ENCODE results near the gene NFS1.
A peak's percentile ranks its signal among the peaks of the same experiment; 100 is the strongest.
"Not testable (repeated sequence)": the region's sequence is repeated elsewhere in the genome, so short reads cannot be mapped to it uniquely, and the experiment has no call there.

The NFS1 gene

DNA sequence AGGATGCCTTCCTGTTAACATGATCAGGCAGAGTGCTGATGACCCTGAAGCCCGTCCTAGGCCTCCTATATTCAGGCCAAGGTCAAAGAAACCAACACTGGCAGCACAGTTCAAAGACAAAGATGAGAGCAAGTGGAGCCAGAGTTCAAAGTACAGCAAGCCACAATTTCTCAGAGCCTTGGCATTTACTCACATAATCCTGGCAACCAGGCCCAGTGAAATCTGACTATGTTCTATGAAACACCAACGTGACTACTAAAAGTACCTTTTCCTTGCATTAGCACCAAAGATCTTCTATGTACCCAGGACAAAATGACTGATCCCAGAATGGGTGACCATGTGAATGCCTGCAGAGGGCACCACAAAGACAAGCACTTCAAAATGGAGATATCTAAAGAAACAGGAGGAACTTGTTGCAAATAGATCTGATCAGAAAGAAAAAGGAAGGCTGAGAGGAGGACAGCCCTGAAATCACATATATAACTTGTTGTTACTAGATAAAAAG lies 3.9 kb downstream of the NFS1 start:
- CTCF ChIA-PET, result no interaction called here
- H3K27me3 Mint-ChIP-seq, result no peaks in the 10 kb centered on the region
- peaks cover 37% of the 10 kb centered on the region for H3K36me3 Mint-ChIP-seq
- peaks cover 32% of the 10 kb centered on the region for H3K4me1 Mint-ChIP-seq
- H3K27ac Mint-ChIP-seq, result no peak overlapping the region
- DNase-seq, result no peak
- H3K9me3 Mint-ChIP-seq, result no peaks in the 10 kb centered on the region
- no peak overlapping the region for H3K4me3 Mint-ChIP-seq

DNA sequence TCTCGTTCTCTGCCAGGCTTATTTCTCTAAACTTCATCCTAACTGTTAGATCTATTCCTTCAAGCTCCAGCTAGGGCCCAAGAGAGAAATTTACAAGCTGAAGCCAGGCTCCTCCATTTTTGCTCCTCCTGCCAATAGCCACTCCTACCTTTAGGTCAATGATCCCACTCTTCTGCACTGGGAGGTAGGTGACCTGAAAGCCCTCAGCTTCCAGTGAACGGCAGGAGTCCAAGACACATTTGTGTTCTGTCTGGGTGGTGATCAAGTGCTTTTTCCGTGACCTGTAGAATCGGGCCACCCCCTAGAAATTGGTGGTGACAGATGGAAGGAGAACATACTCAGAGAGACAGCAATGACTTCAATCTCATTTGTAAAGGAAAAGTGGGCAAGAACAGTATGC lies 8.9 kb downstream of the NFS1 start:
- CTCF ChIA-PET, result interaction anchor here (1.1 kb wide), 1 partner anchor 89 kb away, joined by 3 read pairs; no protein-coding TSS in a partner anchor
- DNase-seq, result no peak
- H3K4me3 Mint-ChIP-seq, result no peak overlapping the region
- peak overlapping the region; percentile 39 for H3K27ac Mint-ChIP-seq
- peaks cover 32% of the 10 kb centered on the region for H3K36me3 Mint-ChIP-seq
- peaks cover 2% of the 10 kb centered on the region for H3K9me3 Mint-ChIP-seq
- no peaks in the 10 kb centered on the region for H3K4me1 Mint-ChIP-seq
- no peaks in the 10 kb centered on the region for H3K27me3 Mint-ChIP-seq

DNA sequence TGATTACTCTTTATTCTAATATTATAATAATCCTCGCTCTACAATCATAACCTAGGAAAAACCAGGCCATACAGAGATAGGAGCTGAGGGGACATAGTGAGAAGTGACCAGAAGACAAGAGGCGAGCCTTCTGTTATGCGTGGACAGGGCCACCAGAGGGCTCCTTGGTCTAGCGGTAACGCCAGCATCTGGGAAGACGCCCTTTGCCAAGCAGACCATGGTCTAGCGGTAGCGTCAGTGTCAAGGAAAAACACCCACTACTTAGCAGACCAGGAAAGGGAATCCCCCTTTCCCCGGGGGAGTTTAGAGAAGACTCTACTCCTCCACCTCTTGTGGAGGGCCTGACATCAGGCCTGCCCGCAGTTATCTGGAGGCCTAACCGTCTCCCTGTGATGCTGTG lies 12.3 kb downstream of the NFS1 start:
- CTCF ChIA-PET, result interaction anchor here (0.8 kb wide), 1 partner anchor 33 kb away, joined by 3 read pairs; no protein-coding TSS in a partner anchor
- DNase-seq, result peak; percentile 28

DNA sequence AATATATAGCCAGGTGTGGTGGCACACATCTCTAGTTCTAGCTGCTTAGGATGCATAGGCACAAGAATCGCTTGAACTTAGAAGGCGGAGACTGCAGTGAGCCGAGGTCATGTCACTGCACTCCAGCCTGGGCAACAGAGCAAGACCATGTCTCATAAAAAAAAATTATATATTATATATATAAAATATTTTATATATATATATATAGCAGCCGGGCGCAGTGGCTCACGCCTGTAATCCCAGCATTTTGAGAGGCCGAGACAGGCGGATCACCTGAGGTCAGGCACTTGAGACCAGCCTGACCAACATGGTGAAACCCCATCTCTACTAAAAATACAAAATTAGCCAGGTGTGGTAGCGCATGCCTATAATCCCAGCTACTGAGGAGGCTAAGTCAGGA lies 13.8 kb downstream of the NFS1 start:
- not testable (repeated sequence) for H3K27ac Mint-ChIP-seq, H3K27me3 Mint-ChIP-seq, H3K4me1 Mint-ChIP-seq, DNase-seq, H3K4me3 Mint-ChIP-seq, H3K9me3 Mint-ChIP-seq
- peaks cover 28% of the 10 kb centered on the region for H3K36me3 Mint-ChIP-seq
- CTCF ChIA-PET, result interaction anchor here (0.6 kb wide), 1 partner anchor 1003 kb away, joined by 3 read pairs; no protein-coding TSS in a partner anchor

More for the DNA sequence above, 12.3 kb downstream of the NFS1 start:
- H3K9me3 Mint-ChIP-seq, H3K4me1 Mint-ChIP-seq, H3K27ac Mint-ChIP-seq, H3K4me3 Mint-ChIP-seq, H3K27me3 Mint-ChIP-seq: not testable (repeated sequence)
- H3K36me3 Mint-ChIP-seq, result peaks cover 25% of the 10 kb centered on the region

DNA sequence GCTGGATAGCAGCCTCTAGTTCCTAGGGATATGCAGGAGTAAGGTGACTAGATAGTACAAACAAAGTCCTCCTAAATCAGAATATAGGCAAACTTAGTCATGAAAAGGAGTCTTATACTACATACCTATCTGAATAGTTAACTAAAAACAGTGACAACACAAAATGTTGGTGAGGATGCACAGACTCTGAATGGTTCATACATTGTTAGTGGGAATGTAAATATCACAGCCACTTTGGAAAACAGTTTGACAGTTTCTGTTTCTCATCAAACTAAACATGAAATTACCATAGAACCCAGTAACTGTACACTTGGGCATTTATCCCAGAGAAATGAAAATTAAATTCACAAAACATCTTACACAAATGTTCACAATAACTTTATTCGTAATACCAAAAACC lies 17.2 kb downstream of the NFS1 start:
- Mint-ChIP-seq H3K4me1 (no peaks in the 10 kb centered on the region), H3K9me3 (no peaks in the 10 kb centered on the region), H3K4me3 (no peak overlapping the region), H3K27me3 (no peaks in the 10 kb centered on the region), H3K27ac (no peak overlapping the region), H3K36me3 (peaks cover 15% of the 10 kb centered on the region)
- no peak for DNase-seq
- CTCF ChIA-PET, result no interaction called here

DNA sequence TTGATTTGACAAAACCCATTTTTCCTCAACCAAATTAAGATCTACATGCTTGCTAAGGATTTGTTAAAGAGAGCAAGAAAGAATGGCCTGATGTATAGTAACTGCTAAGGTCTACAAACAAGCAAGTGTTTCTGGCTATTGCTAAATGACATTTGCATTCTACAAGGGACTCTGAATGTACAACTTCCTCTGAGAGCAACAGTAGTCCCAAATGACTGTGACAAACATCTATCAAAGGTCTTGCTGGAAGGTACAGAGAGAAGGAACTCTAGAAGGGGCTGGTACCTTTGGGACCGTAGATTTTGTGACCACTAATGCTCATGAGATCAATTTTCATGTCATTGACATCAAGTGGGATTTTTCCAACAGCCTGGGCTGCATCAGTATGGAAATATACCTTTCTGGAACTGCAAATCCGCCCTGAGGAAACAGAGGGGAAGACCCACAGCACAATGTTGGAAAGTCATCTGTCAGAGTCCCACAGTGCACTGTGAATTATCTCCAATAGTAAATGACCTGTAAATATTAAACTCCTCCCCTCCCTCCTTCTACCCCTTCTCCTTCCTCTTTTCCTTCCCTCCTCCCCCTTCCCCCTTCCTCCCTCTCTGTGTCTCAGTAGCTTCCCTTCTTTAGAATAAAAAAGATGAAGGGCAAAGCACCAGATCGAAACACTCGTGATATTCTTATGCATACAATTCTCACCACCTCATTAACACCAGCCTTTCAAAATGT lies 18.5 kb downstream of the NFS1 start:
- peaks cover 13% of the 10 kb centered on the region for H3K36me3 Mint-ChIP-seq
- no peak overlapping the region for H3K4me3 Mint-ChIP-seq
- no peaks in the 10 kb centered on the region for H3K4me1 Mint-ChIP-seq
- DNase-seq, result no peak
- no peaks in the 10 kb centered on the region for H3K9me3 Mint-ChIP-seq
- H3K27me3 Mint-ChIP-seq, result no peaks in the 10 kb centered on the region
- H3K27ac Mint-ChIP-seq, result no peak overlapping the region
- CTCF ChIA-PET, result no interaction called here

DNA sequence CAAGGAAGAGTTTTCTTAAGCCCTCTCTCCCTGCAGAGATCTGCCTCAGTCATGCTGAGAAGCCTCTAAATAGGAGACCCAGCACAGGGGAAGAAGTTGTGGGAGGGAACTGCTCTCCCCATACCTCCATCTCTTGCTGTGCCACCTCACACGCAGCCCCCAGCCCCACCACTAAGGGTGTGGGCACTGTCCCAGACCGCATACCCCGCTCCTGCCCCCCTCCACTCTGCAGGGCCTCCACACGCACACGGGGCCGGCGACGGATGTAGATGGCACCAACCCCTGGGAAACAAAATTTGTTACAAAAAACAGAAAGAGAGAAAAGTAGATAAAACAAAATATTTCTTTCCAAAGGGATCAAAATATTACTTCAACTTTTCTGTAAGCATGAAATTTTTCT lies 24.2 kb downstream of the NFS1 start:
- H3K9me3 Mint-ChIP-seq, result no peaks in the 10 kb centered on the region
- H3K4me1 Mint-ChIP-seq, result no peaks in the 10 kb centered on the region
- CTCF ChIA-PET, result interaction anchor here (0.8 to 1.0 kb wide), 2 partner anchors 8 to 44 kb away, joined by 3 read pairs; no protein-coding TSS in a partner anchor
- no peak overlapping the region for H3K4me3 Mint-ChIP-seq
- peaks cover 33% of the 10 kb centered on the region for H3K36me3 Mint-ChIP-seq
- no peaks in the 10 kb centered on the region for H3K27me3 Mint-ChIP-seq
- DNase-seq, result no peak
- H3K27ac Mint-ChIP-seq, result no peak overlapping the region

DNA sequence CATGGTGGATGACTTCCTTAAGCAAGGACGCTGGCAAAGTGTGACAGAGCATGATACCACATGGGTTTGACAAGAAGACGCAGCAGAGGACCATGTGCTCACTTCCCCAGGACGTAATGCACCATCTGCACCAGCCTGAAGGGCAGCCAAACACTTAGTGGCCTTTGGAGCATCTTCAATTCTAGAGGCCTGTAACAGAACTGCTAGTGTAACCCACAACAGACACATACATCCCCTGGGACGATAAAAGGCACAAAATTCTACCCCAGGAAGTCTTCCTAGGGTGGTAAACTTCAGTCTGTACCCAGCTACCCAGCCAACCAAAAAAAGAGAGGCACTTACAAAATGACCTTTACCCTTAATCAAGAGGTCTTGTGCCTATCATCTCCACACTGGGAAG lies 25.3 kb downstream of the NFS1 start:
- Mint-ChIP-seq H3K9me3 (no peaks in the 10 kb centered on the region), H3K4me1 (no peaks in the 10 kb centered on the region), H3K27me3 (no peaks in the 10 kb centered on the region), H3K27ac (peak overlapping the region; percentile 7), H3K36me3 (peaks cover 40% of the 10 kb centered on the region), H3K4me3 (no peak overlapping the region)
- no peak for DNase-seq
- CTCF ChIA-PET, result no interaction called here

DNA sequence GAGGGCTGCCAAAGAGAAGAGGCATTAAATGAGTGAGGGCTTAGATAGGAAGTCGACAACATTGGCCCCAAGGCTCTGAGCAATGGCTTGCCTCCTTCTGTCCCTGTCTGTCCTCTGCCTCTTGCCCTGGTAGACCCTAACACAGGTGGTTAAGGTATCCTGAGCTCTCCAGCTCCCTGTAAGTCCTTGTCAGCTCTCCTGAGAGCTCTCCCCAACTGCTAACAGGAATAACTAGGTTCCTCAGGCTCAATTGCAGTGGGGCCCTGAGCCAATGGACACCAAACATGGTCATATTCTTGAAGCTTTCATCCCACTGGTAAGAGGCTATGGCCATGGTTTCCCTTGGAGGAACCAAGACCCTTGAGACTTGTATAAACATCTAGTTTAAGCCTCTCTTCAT lies 29.5 kb downstream of the NFS1 start:
- CTCF ChIA-PET, result interaction anchor here (0.6 kb wide), 1 partner anchor 1365 kb away, joined by 3 read pairs; no protein-coding TSS in a partner anchor
- no peak for DNase-seq
- Mint-ChIP-seq H3K4me3 (no peak overlapping the region), H3K36me3 (peaks cover 38% of the 10 kb centered on the region), H3K27ac (no peak overlapping the region), H3K4me1 (peaks cover 4% of the 10 kb centered on the region), H3K9me3 (no peaks in the 10 kb centered on the region), H3K27me3 (no peaks in the 10 kb centered on the region)

DNA sequence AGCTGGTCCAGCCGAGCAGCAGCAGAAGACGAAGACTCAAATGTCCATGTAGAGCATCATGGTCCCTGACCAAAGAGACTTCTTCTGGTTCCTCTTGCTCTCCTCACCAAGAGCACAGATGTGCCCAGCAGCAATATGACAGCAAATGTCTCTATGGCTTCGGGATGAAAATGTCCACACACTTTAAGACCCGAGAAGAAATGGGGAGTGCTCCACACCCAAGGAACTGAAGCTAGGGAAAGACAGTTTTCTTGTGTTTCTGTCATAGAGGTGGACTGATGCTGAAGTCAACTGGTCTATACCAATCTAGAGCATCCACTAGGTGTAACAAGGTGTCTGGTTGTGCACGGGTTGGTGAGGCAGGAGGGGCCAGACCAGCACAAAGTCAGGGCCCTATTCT lies 29.9 kb downstream of the NFS1 start:
- CTCF ChIA-PET, result no interaction called here
- no peak for DNase-seq
- Mint-ChIP-seq H3K36me3 (peaks cover 38% of the 10 kb centered on the region), H3K4me1 (peaks cover 4% of the 10 kb centered on the region), H3K27ac (no peak overlapping the region), H3K4me3 (no peak overlapping the region), H3K9me3 (no peaks in the 10 kb centered on the region), H3K27me3 (no peaks in the 10 kb centered on the region)

DNA sequence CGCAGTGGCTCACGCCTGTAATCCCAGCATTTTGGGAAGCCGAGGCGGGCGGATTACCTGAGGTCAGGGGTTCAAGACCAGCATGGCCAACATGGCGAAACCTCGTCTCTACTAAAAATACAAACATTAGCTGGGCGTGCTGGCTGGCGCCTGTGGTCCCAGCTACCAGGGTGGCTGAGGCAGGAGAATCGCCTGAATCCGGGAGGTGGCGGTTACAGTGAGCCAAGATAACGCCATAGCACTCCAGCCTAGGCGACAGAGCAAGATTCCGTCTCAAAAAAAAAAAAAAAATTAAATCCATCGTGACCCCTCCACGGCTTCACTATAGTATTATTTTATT lies 33.2 kb downstream of the NFS1 start:
- Mint-ChIP-seq H3K4me1 (peaks cover 30% of the 10 kb centered on the region), H3K27me3 (no peaks in the 10 kb centered on the region), H3K4me3 (peak overlapping the region; percentile 31), H3K36me3 (peaks cover 37% of the 10 kb centered on the region), H3K9me3 (no peaks in the 10 kb centered on the region), H3K27ac (peak overlapping the region; percentile 75)
- CTCF ChIA-PET, result interaction anchor here (0.7 to 0.9 kb wide), 3 partner anchors 15 to 44 kb away, joined by 3 to 4 read pairs (median 4); no protein-coding TSS in a partner anchor
- DNase-seq, result no peak

DNA sequence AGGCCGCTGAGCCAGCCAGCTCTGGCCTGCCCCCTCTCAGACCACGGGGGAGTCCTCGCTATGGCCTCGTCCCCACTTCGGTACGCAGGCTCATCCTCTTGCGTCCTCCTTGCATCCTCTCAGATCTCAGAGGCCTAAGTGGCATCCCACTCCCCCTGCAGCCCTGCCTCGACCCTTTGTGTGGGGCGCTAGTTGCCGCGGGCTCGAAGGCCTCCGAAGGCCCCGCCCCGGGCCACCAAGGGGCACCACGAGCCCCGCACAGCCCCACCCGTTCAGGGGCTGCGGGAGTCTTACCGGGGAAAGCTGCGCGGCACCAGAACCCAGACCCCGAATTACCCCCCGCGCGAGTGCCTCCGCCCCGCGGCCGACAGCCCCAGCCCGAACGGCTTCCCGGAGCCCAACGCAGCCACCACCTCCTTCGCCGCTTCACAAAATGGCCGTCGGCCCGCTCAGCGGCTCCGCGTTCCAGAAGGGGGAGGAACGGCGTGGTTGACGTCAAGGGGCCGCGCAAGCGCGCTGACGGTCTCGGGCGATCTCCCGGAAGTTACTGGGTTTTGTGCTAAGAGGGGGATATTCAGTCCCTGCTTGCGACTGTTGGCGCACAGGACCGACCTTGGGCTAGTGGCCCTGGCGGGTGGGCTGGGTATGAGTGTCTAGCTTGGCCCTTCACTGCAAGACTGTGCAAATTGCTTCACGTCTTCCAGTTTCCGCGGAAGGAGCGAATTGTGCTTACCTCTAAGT lies 34.5 kb downstream of the NFS1 start, which contains the start of the genes CPNE1 and RBM12:
TSS of gene CPNE1 (minus strand) at position 435 of the 741 bp plus-strand sequence. CDS start 31,977 bp downstream, outside the sequence.
TSS of gene RBM12 (minus strand) at position 435 of the 741 bp plus-strand sequence. CDS start 9,578 bp downstream, outside the sequence.
- H3K4me3 Mint-ChIP-seq, result peak within 1 kb of the TSS; percentile 91
- no peaks in the 10 kb centered on the region for H3K27me3 Mint-ChIP-seq
- H3K27ac Mint-ChIP-seq, result peak within 1 kb of the TSS; percentile 99
- no peaks in the 10 kb centered on the region for H3K9me3 Mint-ChIP-seq
- peaks cover 30% of the 10 kb centered on the region for H3K36me3 Mint-ChIP-seq
- peak; percentile 96 for DNase-seq
- H3K4me1 Mint-ChIP-seq, result peaks cover 43% of the 10 kb centered on the region
- CTCF ChIA-PET, result interaction anchor here (0.6 to 1.4 kb wide), 3 partner anchors 45 to 289 kb away, joined by 4 to 8 read pairs (median 4); partner anchors contain the start of gene SCAND1

DNA sequence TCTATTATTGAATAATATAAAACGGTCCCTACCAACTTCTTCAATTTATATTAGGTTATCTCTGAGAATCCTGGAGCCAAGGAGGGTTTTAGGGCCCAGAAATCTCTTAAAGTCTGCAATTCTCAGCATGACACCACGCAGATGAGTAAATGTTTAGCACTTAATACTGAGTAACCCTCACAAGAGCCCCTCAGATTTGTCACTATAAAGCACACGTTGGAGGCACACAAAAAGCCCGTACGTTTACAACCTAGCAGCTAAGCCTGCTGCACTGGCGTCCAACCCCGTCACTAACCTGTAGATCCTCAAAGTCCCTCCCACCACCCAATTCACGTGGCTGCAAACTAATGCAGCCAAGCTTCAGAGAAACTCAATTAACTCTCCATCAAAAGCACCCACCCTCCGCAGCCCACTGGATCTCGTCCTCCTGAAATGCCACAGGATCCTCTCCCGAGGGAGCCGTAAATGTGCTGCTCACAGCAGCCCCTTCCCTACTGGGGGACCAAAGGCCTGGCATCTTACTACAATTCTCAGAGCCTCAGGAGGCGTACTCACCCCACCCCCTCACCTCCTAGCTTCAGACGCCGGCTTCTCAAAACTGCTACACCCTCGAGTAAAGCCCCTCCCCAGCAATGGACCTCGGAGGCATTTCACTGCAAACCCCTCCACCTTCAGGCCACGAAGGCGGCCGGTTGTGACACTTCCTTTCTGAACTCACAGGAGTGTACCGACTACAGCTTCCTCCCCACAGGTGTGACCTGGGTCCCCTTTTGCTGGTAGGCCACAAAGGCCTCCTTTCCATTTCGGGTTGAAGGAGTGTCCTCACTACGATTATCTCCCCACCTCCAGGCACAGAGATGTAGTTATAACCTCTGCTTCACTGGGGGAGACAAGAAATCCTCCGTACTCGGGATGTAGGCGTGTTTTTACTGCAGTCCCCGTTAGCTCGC lies 35.4 kb downstream of the NFS1 start:
- Mint-ChIP-seq H3K4me3 (peak overlapping the region; percentile 91), H3K27ac (peak overlapping the region; percentile 99), H3K27me3 (no peaks in the 10 kb centered on the region), H3K4me1 (peaks cover 51% of the 10 kb centered on the region), H3K9me3 (no peaks in the 10 kb centered on the region), H3K36me3 (peaks cover 30% of the 10 kb centered on the region)
- DNase-seq, result peak; percentile 82
- CTCF ChIA-PET, result interaction anchor here (0.6 to 1.4 kb wide), 5 partner anchors 44 to 290 kb away, joined by 3 to 8 read pairs (median 4); partner anchors contain the start of gene SCAND1

Measured in activated naive CD4-positive, alpha-beta T cell treated with anti-CD3 and anti-CD28 coated beads, Interleukin-2, amount 10 ng/mL, durations not matched to agents 7 days and 5 days (primary cell).